Eye (tissue), 1 donor: Measurements from ENCODE around the gene FAM111A.

Experiments
- DNase-seq: peaks from one replicate; pipeline ENCODE4 v3.0.0-alpha.2; 2015

Gene FAM111A

DNA sequence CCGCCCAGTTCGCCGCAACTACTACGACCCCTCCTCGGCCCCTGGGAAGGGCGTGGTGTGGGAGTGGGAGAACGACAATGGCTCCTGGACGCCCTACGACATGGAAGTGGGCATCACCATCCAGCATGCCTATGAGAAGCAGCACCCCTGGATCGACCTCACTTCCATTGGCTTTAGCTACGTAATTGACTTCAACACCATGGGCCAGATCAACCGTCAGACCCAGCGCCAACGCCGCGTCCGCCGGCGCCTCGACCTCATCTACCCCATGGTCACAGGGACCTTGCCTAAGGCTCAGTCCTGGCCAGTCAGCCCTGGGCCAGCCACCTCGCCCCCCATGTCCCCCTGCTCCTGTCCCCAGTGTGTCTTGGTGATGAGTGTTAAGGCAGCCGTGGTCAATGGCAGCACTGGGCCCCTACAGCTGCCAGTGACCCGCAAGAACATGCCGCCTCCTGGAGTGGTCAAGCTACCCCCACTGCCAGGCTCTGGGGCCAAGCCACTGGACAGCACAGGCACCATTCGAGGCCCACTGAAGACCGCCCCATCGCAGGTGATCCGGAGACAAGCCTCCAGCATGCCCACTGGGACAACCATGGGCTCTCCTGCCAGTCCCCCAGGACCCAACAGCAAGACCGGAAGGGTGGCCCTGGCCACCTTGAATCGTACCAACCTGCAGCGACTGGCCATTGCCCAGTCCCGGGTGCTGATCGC, 39.2 kb downstream of the FAM111A start:
- DNase-seq = no peak

DNA sequence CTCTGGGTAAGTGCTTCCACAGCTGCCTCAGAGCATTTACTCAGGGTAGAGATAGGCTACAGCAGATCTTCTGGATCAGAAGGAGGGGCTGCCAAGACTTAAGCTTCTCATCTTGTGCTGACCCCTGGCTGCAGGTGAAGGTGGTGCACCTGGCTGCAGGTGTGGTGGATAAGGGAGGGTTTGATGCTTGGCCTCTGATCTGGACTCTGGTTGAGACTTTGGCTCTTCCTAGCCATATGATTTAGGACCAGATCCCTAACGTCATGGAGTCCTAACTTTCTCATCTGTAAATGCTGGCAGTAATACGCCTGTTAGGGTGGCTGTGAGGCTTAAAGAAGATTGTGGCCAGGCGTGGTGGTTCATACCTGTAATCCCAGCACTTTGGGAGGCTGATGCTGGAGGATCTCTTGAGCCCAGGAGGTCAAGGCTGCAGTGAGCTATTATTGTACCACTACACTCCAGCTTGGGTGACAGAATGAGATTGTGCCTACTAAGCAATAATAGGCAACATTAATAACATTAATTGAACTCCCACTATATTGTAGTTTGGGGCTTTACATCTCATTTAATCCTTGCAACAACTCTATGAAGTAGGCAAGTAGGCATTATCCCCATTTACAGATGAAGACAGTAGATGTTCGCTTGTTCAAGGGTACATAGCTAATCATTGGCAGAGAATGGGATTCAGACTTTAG, 39.9 kb downstream of the FAM111A start:
- DNase-seq = no peak

DNA sequence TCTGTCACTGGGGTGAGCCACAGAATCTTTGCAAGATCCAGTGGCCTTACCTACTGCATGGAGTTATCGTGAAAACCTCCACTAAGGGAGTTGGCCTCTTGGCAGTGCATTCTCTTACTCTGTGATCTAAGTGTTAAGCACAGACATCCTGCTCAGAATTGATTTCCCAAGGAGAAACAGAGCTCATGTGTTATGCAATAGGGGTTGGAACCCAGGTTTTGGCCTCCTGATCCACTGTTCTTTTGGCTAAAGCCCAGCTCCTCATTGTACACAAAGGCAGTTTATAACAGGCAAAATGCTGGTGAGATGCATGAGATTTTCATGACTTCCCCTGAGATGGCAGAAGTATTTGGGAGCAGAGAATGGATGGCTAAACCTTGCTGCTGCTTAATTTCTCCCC, 41.1 kb downstream of the FAM111A start:
- no peak for DNase-seq

DNA sequence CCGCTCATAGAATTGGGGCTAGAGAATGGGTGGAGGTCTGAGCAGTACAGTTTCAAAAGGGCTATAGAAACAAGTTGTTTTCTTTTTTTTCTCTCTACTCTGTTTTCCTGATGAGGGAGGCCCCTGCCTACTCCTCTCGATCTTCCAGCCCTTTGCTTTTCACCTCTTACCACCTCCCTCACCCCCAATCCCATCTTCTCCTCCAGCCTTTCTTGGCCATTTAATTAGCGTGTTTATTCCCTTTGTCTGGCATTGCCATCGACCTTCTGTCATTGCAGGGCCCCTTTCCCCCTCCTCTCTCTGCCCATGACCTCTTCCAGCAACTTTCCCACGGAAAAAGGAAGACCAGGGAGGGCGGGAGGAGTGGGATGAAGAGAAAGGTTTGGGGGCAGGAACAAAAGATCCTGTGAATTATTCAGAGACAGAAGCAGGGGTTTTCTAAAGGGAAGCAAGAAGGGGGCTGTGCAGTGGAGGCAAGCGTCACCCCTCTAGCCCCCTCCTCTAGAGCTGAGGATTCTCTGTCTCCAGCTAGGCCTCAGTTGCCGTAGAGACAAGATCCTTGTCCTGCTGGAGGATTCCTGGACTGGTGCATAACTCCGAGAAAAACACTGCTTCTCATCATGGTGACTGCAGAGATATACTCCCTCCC, 42.2 kb downstream of the FAM111A start:
- peak; percentile 90 for DNase-seq

DNA sequence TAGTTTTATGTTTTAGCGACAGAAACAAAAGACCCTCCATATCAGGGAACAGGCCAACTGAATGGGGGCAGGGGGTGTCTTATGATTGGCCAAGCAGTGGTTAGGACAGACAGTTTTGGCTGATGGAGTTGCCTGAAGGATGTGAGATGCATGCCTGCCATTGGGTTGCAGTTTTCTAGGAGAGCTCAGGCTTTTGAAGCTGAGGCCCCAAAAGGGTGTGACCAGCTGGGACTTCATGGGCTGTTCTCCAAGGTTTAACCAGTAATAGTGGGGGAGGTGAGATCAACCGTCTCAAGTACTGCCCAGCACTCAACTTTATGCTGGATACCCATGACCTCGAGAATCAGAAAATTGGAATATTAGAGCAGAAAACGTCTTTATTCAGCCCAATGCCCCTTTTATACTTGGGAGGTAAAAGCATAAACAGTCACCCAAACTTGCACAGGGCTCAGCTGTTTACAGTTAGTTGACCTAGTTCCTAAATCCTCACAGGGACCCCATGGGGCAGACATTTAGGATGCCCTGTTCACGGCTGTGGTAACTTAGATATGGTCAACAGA, 42.8 kb downstream of the FAM111A start:
- DNase-seq = no peak

DNA sequence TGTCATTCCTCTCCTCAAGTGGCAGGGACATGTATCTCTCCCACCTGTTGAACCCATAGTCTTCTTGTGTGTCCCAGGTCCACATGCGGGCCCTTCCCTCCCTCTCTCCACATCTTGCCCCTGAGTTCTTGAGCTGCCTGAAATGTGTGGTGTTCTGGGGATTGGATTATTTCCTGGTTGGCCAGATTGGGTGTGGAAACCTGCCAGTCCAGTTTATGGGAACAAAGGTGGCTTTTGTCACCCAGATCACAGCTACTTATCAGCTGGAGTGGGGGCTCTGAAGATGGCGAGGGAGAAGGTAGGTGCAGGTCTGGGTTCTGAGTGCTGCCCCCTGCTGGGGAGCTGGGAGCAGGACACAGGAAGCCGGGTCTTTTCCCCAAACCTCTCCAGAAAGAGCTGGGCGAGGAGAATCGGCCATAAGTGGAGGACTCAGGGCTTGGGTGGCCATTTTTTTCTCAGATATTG, 43.5 kb downstream of the FAM111A start:
- DNase-seq = peak; percentile 79

DNA sequence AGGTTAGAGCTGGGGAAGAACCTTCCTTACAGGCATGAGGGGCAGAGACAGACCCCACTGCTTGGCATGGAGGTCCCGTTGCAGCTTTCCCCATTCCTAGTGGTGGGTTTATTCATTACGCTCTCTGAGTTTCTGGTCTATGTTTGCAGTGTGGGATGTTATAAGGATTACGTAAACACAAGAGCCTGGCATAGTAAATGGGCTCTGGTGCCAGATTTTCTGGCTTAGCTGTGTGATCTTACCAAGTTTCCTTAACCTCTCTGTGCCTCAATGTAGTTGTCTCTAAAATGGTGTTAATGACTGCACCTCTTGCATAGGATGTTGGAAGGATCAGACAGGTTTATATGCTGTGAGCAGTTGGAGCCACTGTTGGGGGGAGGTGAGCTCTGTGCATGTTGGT, 44.4 kb downstream of the FAM111A start:
- no peak for DNase-seq

DNA sequence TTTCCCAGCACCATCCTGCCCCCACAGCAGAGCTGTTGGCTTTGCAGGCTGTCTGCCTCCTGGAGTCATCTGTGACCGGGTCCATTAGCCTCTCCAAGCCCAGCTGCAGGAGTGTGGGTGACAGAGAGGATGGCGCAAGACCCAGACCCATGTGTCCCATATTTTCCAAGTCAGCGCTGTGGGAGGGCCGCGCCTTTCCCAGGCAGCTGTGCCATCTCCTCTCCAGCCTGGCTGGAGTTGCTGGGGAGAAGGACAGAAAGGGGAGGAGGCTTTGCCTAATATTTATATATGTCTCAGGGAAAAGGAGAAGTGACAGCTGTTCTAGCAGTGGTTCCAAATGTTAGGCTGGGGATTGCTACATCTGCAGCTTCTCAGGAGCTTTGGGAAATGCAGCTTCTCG, 44.9 kb downstream of the FAM111A start:
- DNase-seq = peak; percentile 17

DNA sequence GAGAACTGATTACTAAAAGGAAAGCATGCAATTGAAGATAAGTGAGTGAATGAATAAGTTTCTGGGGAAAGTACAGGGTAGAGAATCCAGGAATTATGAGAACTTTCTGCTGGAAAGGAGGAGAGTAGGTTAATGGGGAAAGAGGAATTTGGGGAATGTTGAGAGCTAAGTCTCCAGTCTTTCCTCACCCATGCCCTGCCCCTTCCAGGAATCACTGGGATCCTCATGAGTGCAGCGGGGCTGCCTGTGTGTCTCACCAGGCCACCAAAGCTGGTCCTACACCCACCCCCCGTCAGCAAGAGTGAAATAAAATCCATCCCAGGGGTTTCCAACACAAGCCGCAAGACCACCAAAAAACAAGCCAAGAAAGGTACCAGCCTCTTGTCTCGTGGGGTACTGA, 46.3 kb downstream of the FAM111A start:
- no peak for DNase-seq

DNA sequence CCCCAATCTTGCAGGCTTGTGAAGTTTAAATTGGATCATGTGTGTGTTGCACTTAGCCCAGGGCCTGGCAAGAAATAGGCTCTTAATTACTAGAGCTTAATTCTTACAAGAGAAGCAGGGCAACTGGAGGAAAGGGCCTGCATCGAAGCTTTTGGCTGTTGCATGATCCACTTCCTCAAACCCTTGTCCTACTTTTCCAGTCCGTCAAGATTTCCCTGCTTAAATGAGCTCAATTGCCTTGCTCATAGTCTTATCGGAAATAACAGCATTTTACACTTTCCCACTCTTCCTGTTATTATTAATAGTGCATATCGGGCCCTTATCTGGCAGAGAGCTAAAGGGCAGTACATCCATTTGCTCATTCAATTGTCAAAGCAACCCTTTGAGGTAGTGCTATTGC, 47.3 kb downstream of the FAM111A start:
- DNase-seq = no peak

DNA sequence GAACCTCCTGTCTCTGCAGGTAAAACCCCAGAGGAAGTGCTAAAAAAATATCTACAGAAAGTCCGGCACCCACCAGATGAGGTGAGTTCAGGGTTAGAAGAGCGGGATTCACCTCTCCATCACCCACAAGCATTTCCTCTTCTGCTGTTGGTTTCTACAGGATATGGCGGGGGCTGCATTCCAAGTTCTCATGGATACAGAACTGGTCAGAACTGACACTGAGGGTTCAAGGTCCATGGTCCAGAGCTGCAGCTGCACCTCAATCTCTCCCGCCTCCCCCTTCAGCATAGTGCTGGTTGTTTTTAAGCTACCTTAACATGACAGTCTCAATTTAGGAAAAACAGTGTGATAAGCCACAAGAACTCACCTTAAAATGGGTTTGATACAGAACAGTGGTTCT, 48.4 kb downstream of the FAM111A start:
- no peak for DNase-seq

DNA sequence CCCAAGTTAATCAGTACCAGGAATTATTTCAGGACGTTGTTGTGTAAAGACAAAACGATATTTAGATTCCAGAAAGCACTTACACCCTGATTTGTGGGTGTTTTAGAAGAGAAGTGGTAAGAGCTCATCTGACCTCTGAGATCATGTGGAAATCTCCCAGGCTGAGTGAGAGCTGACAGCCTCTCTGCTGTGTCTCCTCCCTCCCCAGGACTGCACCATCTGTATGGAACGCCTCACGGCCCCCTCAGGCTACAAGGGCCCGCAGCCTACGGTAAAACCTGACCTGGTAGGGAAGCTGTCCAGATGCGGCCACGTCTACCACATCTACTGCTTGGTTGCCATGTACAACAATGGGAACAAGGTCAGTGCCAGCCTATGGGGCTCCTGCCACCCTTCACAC, 49.2 kb downstream of the FAM111A start:
- DNase-seq = no peak

DNA sequence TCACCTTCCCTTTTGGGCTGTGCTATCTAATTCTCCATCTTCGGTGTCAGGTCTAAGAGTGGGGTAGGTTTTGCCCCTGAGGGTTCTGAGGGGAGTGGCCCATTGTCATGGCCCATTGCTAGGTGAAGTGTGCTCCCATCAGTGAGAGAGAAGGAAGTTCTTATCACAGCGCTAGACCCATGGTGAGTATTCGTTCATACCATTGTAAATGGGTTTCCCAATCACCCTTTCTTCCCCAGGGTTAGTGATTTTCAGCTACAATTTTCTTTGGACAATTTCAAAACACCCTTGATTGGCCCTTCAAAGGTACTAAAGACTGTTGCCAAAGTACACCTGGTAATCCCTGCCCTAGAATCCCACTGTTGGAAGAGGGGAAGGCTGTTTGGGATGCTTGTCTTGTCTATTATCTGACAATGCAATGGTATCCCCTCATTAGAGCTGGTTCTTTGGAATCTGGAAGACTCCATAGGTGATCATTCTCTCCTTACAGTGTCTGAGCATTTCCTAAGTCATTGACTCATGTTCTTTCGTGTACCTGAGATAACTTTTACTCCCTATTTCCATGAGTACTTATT, 49.9 kb downstream of the FAM111A start:
- DNase-seq = no peak

DNA sequence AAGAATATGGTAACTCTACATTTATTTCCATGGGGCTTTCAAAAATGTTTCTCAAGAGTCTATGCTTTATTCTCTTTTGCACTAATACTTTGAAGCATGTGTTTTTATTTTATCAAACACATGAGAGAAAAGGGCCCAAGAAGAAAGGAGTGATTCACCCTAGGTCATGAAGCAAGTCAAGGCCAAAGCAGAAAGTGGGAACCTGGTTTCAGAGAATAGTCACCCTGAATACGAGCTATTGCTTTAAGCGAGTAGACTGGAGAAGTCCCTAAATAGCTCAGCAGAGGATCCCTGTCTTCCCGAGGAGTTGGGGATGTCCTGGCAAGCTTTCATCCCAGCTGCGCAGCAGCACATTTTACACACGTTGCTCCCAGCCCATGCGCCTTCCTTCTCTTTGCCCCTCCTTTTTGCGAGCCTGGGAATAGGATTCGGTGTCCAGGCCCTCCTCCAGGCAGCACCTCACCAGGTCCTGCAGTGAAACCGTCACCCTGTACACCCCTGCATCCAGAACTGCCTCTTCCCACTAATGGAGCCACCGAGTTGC, 51.0 kb downstream of the FAM111A start:
- no peak for DNase-seq

DNA sequence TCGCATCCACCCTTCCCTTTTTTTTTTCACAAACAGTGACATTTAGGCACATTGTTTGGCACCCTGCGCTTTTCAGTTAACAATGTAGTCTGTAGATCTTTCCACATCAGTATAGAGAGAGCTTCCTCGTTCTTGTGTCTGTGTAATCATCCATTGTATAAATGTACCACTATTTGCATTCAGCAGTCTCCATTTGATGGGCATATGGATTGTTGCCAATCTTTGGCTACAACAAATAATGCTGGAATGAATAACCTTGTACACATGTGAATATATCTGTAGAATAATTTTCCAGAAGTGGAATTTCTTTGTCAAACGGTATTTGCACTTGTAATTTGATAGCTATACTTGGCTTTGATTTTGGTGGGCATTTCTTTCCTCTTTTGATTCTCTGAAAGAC, 52.9 kb downstream of the FAM111A start:
- DNase-seq = no peak

DNA sequence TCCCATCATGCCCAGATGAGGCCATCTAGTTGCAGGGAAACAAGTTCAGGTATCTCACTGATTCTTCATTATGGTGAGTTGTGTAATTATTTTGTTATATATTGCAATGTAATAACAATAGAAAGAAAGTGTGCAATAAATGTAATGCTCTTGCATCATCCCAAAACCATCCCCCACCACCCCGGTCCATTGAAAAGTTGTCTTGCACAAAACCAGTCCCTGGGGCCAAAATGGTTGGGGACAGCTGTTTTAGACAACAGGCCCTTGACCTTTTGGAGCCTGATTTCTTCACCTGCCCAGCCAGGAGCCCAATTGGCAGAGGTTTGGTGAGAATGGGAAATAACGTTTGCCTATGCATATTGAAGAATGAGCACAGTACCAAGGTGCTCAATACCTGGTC, 54.1 kb downstream of the FAM111A start:
- DNase-seq = no peak

DNA sequence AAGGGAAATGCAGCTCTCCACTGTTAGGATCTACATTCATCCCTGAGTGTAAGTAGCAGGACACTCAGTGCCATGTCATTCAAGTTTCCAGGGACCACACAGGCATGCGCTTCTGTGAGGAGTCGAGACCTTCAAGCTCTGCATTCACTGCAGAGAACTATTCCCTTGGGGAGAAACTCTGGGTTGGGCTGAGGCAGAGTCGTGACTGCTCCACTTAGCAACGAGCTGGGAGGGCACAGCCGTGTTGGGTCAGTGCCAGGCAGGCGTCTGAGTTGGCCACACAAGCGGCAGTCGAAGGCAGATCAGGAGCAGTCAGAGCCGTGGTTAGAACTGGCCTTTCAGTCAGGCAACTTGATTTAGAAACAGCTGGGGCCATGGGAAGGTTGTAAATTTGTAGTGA, 55.3 kb downstream of the FAM111A start:
- DNase-seq = peak; percentile 68

DNA sequence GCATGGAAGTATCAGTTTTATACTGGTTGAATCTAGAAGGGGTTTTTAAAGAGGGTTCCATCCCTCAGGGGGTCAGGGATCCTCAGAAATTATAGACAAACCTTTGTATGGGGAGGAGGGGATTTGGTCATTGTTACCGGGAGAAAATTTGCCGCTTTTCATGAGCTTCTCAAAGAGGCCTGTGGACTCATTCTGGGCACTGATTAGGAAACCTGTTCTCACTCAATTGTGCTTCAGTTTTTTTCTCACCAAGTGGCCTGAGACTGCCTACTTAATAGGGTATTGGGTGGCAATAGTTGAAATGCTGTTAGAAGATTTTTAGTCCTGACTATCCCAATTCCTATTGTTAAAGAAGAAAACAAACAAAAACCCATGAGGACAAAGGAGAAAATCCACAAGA, 56.1 kb downstream of the FAM111A start:
- DNase-seq = no peak

DNA sequence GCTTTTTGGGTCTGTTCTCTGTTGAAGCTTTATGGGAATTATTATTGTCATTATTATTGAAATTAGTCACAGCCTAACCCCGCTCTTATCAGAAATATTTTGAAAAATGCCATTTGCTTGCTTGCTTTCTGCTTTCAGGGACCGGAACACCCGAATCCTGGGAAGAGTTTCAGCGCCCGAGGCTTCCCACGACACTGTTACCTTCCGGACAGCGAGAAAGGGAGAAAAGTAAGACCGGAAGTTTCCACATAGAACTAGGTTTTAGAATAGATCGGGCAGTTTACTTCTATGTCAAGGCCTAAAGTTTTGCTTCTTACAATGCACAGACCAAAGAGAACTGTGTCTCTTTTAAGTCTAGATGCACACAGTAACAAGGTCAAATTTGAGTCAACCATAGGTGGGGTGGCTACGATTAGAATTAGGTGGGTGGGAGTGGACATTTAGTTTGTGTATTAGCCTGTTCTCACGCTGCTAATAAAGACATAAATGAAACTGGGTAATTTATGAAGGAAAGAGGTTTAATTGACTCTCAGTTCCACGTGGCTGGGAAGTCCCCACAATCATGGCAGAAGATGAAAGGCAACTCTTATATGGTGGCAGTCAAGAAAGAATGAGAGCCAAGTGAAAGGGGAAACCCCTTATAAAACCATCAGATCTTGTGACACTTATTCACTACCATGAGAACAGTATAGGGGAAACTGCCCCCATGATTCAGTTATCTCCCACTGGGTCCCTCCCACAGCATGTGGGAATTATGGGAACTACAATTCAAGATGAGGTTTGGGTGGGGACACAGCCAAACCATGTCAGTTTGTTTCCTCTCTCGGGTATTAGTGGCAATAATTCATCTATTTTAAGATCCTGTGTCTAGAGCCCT, 57.1 kb downstream of the FAM111A start:
- no peak for DNase-seq

DNA sequence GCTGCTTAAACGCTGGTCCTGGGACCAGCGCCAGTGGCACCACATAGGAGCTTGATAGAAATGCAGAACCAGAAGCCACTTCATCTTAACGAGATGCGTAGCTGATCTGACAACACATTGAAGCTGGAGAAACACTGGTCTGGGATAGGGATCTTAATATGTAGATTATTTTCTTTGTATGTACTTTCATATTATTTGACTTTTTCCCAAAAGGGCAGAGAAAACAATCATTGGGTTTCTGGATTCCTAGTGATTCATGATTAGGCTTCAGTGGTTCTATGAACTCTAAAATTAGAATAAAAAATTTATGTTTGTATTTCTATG, 57.7 kb downstream of the FAM111A start:
- no peak for DNase-seq

DNA sequence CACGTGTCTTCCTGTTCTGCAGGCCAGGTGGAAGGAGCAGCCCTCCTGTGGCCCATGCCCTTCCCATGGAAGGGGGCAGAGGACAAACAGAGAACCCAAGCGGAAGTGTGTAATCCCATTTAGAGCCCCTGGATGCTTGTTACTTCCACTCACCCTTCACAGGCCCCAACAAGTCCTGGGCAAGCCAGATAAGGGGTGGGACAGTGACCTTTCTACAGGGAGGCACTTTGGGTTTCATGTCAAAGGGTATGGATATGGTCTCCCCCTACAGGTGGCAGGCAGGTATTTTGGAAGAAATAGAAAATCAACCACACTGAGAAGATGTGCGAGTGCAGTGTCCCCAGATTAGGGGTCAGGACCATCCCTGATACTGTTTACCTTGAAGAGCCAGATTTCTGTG, 58.7 kb downstream of the FAM111A start:
- no peak for DNase-seq
